GM19397 (cell line): Measurements from ENCODE around the gene ADISSP.

Source experiments
- ATAC-seq: cut with Tn5 transposase; IDR thresholded peaks from one replicate; pipeline ENCODE4 v1.9.1; 2021; ENCODE audit warnings: mild to moderate bottlenecking, moderate library complexity; ENCODE audit not compliant: unreplicated experiment

Gene ADISSP

DNA sequence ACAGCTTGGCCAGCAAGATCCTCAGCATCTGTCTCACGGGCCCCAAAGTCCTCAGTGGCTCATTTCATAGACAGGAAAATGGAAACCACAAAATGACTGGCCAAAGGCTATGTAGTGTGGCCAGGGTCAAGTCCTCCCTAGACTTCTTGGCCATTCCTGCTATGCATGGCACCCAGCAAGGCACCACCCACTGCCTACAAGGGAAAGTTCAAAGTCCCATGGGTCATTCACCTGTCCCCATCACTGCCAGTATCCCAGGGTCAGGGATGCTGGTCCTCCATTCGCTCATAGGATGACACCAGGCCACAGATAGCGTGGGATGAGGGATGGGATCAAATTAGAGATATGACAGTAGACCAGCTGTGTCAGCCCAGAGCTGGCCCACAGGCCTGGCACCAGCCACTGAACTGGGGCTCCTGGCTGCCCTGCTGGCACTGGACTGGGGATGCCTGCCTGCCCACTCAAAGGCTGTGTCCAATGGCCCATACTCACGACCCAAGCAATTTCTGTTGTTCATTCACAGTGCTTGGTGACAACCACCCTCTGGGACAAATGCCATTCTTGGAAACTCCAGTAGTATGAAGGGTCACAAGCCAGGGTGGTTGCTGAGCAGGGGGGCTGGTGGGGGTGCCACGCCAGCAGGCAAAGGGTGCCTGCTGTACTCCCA is 11.6 kb downstream of the ADISSP start:
- no peak for ATAC-seq

DNA sequence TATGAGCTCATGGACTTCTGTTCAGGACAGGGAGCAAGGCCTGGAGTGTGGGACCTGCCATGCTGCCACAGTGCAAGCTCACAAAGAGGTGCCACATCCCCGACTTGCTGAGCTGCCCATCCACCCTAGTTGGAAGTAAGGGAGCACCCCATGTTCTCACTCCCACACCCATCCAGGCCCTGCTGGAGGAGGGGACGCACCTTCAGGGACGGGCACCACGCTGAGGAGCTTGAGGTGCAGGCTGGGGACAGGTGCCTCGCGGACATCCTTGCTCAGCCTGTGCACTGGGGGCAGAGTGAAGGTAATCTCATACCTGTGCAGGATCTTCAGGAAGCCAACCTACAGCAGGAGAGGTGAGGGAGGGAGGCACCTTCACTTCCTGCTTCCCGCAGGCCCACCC is 12.3 kb downstream of the ADISSP start:
- ATAC-seq: no peak

DNA sequence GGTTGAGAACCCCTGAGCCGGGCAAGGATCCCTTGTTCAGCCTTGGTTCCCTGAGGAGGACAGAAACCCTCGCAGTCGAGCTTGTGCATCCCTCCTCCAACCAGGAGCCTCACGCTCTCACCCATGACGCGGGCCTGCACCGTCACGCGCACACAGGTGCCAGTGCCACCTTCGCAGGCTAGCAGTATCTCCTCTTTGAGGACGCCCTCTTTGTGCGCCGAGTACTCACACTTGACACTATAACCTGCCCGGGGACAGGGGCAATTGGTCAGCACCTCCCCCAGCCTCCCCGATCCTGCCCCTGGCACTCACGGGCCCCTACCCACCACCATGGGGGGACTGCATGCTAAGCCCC is 13.3 kb downstream of the ADISSP start:
- no peak for ATAC-seq

DNA sequence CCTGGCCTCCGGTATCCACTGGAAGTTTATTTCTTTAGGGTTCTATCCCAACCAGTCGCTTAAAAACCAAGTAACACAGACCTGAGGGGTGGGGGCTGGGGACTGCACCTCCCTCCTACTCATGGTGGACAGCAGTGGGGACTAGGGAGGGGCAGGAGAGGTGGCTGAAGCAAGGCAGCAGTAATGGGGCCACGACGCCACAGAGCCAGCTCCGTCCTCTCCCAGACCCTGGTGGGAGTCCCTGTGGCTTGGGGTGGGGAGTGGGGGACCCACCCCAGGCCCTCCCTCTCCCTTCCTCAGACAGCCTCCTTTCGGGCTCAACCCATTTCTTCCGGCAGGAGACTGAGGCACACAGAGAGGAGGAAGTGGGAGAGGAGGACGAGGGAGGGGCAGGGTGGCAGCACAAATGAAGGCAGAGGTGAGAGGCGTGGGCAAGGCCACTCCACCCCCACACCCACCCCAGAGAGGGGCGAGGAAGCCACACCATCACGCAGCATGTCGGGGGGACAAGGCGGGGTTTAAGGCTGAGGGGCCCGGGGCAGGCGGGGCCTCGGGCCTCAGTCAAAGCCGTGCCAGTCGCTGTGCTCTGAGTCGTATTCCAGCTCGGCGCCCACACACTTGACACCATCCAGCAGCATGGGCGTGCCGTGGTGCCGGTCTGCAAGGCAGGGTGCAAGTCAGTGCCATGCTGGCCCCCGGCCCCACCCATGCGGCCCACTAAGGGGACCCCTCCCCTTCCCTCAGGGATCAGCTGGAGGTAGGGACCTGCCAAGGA is 13.9 kb downstream of the ADISSP start:
- ATAC-seq: no peak

DNA sequence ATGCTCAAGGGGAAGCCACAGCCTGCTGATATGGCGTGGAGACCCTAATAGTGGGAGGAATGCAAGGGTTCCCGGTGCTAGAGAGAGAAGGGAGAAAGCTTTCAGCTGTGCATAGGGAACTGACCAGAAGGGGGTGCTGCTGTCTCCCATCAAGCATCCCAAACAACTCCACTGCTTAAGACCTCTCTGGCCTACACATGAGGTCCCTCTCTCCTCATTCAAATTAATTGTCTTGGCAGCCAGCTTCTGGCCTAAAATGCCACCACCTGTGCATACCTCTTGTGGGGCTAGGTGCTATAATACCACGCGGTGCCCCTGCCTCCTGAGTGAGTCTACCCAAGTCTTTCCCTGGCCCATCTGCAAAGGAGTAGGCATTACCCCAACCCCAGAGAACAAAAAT is 14.5 kb downstream of the ADISSP start:
- ATAC-seq: no peak

DNA sequence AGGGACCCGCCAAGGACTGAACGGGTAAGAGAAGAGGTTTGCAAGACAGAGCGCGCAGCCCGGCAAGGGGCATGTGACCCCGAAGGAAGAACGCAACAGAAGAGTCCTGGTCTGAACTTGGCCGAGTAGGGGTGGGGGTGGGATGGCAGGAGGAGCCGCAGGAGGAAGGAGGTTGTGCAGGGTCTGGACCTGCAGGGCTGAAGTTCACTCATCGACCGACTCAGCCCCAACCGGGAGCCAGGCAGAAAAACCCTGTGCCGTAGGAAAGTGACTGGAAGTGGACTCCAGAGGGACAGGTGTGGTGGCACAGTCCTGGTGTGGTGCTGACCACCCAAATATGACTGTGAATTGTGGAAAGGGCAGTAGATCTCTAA is 15.2 kb downstream of the ADISSP start:
- no peak for ATAC-seq

DNA sequence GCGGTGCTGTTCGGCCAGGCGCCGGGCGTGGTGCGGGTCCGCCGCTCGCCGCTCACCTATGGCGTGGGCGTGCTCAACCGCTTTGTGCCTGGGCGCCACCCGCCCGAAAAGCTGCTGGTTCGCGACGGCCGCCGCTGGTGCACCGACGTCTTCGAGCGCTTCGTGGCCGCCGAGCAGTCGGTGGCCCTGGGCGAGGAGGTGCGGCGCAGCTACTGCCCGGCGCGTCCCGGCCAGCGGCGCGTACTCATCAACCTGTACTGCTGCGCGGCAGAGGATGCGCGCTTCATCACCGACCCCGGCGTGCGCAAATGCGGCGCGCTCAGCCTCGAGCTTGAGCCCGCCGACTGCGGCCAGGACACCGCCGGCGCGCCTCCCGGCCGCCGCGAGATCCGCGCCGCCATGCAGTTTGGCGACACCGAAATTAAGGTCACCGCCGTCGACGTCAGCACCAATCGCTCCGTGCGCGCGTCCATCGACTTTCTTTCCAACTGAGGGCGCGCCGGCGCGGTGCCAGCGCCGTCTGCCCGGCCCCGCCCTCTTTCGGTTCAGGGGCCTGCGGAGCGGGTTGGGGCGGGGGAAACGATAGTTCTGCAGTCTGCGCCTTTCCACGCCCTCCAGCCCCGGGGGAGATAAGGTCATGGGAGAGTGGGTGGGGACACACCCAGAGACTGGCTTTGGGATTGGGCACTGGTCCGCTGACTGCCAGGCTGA is 15.7 kb downstream of the ADISSP start:
- no peak for ATAC-seq

DNA sequence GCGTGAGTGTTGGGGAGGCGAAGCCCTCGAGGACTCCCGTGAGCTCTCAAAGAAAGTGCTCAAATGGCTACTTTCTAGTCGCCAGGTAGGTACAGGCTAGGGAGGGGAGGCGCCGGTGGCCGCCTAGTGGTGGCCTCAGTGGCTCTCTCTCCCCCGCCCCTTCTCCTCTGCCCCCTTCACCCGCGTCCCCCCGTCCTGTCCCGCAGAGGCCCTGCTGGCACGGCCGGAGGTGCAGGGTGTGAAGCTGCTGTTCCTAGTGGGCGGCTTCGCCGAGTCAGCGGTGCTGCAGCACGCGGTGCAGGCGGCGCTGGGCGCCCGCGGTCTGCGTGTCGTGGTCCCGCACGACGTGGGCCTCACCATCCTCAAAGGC is 16.3 kb downstream of the ADISSP start:
- no peak for ATAC-seq

DNA sequence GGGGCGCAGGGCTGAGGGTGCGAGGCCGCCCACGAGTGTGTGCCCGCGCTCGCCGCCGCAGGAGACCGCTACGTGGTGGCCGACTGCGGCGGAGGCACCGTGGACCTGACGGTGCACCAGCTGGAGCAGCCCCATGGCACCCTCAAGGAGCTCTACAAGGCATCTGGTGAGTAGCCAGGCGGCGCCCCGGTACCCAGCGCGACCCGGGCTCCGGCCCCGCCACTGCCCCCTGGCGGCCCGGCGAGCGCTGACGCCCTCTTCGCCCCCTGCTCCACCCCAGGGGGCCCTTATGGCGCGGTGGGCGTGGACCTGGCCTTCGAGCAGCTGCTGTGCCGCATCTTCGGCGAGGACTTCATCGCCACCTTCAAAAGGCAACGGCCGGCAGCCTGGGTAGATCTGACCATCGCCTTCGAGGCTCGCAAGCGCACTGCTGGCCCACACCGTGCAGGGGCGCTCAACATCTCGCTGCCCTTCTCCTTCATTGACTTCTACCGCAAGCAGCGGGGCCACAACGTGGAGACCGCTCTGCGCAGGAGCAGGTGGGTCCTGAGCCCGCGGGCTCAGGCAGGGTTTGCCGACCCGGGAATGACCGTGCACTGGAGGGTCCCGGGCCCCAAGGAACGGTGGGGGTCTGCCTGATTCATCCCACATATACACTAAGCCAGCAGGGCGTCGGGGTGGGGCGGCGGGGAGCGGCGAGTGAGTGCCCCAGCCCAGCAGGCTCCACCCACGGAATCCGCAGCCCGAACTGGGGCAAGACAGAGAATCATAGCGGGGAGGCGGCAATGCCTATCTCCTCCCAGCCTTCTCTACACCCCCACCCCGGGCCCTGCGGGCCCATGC is 17.6 kb downstream of the ADISSP start:
- no peak for ATAC-seq

DNA sequence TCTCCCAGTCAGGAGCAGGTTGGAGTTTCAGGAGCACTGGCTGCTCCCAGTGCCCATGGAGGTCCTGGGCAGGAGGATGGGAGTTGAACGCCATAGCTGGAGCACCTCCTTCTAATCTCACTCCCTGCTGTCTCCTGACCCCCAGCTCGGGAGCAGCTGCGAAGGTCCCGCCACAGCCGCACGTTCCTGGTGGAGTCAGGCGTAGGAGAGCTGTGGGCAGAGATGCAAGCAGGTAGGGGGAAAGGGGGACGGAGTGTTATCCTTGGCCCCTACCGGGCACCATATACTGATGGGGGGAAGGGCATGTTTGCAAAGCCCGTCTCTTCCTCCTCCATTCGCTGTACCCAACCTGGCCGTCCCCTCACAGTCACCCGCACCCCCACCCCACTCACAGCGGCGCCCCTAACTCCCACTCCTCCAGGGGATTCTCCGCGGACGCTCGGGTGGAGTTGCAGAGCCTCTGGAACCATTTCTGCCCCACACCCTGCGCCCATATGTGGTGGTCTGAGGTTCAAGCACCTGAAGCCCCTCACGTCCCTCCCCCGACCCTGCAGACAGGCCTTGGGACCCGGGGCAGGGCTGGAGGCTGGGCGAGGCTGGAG is 18.4 kb downstream of the ADISSP start:
- no peak for ATAC-seq

DNA sequence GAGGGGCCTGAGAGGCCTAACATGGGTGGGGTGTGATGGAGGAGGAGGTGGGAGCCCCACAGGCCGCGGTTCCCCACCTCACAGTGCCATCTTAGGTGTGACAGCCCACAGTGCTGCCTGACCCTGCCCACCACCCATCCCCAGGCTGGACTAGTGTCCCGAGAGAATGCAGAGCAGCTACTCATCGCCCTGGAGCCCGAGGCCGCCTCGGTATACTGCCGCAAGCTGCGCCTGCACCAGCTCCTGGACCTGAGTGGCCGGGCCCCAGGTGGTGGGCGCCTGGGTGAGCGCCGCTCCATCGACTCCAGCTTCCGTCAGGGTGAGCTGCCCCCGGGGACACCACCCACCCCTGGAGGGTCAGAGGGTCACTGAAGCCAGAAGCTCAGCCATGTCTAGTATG is 19.5 kb downstream of the ADISSP start:
- no peak for ATAC-seq

DNA sequence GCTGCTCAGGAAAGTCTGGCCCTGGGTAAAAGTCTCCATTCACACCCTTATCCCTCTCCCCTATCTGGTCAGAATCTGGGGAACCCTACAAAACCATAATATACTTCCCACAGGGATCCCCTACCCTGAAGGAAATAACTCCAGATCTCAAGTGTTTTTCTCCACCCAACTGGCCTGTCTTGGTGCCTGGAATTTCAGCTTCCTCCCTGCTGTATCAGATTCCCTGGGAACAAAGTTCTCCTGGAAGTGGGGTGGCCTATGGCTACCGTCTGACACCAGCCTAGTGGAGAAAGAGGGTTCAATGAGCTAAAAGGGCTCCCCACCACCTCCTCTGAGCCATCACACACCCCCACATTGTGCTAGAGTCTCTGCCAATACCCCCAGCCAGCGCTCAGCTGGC is 20.1 kb downstream of the ADISSP start:
- ATAC-seq: no peak

DNA sequence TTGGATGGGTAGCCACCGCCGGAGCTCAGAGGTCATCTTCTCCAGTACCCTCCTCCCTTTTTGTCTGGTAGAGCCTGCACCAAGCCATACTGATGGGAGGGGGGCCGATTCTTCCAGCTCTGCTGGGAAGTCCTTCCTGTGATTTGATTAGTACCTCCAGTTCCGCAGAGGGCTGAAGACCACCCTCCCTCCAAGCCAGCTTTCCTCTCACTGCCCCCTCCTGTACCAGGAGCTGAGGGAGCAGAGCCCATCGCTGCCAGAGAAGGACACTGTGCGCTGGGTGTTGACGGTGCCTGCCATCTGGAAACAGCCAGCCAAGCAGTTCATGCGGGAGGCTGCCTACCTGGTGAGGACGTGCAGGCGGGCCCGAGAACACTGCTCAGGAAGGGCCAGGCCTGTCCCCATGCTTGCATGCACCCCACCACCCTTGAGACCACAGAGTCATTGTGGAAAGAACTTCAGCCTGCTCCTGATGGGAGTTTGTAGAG is 21.8 kb downstream of the ADISSP start:
- ATAC-seq: no peak

DNA sequence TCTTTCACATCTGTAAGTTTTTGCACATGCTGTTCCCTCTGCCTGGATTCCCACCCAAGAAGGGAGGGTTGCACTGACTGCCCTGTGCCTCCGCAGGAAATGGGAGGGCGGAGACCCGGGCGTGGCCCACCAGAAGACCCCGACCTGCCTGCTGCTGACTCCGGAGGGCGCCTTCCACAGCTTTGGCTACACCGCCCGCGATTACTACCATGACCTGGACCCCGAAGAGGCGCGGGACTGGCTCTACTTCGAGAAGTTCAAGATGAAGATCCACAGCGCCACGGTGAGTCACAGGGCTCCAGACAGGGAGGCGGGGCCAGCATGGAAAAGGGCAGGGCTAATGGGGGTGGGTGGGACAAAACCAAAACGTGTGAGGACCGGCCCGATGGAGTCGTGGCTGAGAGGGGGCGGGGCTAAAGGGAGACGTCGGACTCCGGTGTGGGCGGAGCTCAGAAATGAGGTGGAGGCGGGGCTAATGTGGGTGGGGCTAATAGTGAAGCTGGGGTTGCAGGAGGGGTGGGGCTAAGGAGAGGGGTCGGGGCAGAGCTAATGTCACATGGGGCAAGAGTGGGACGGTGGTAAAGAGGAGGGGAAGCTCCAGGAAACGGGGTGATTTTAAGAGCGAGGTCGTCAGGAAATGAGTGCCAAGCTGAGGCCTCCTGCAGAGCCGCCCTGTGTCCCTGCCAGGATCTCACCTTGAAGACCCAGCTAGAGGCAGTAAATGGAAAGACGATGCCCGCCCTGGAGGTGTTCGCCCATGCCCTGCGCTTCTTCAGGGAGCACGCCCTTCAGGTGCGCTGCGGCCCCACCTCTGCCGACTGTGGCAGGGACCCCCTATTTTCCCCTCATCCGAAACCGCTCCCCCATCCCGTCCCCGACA is 22.5 kb downstream of the ADISSP start:
- no peak for ATAC-seq

DNA sequence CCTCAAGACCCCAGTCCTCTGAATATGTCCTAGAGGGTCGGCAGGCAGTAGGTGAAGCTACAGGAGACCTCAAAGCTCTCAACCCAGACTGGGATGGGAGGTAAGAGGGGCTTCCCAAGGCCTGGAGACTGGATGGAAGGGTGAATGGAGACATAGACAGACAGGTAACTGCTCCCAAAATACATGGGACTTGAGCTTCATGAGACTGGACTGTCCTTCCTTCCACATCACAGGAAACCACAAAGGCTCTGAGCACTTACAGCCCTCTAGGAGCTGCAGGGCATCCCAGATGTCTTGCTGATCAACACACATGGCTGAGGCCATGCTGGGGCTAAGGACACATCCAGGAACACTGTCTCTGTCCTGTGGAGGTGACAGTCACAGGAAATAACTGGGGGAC is 23.5 kb downstream of the ADISSP start:
- no peak for ATAC-seq

DNA sequence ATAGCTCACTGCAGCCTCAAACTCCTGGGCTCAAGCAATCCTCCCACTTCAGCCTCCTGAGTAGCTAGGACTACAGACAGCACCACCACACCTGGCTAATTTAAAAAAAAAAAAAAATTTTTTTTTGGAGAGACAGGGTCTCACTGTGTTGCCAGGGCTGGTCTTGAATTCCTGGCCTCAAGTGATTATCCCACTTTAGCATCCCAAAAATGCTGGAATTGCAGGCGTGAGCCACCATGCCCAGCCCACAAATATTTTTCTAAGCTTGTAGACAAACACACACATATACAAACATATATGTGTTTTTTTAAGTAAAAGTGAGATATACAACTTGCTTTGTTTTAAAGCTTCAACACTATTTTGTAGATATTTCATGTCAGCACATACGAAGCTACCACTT is 24.3 kb downstream of the ADISSP start:
- ATAC-seq: no peak

DNA sequence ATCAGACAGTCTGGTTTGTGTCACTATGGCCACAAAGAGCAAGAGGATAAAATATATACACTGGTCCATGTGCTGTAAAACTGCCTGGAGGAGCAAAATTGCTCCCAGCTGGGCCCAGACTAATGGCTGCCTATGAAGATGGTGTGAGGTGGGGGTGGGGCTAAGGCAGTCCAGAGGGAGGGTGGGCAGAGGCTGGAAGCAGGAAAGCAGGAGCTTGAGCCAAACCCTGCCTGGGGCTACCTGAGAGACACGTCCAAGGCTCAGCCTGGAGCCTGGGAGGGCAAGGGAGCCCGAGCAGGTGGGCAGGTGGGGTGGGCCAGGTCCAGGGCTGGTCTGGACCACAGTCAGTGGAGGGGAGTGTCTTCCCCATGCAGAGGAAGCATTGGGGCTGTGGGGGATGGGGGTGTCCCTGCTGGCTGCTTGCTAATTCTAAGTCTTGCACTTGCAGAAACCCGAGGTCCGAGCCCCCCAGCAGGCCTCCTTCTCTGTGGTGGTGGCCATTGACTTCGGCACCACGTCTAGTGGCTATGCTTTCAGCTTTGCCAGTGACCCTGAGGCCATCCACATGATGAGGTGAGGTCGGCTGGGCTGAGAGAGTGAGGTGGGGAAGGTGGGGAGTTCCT is 25.6 kb downstream of the ADISSP start:
- no peak for ATAC-seq

DNA sequence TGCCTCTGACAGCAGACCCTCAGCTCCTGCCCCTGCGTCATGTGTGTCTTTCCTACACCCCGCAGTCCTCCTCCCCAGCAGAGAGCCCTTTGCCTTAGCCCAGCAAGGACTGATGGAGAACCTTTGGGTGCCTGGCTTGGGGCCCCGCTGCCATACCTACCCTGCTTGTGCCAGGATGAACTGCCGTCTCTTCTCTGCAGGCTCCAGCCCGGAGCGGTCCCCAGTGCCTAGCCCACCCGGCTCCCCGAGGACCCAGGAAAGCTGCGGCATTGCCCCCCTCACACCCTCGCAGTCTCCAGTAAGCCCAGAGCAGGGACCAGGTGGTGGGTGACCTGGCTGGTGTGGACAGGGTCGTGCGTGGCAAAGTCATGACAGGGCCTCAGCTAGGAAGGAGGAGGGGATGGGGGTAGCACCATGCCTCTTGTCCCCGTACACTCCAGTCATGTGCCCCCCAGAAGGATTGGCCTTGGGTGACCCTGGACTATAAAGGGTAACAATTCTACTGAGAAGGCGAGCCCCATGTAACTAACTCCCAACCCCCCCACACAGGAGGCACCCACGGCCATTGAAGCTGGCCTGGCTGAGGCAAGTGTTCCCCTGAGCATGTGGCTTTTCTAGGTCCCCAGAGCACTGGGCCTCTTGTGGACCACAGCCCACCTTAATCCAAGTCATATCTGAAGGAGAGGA is 26.8 kb downstream of the ADISSP start:
- no peak for ATAC-seq

DNA sequence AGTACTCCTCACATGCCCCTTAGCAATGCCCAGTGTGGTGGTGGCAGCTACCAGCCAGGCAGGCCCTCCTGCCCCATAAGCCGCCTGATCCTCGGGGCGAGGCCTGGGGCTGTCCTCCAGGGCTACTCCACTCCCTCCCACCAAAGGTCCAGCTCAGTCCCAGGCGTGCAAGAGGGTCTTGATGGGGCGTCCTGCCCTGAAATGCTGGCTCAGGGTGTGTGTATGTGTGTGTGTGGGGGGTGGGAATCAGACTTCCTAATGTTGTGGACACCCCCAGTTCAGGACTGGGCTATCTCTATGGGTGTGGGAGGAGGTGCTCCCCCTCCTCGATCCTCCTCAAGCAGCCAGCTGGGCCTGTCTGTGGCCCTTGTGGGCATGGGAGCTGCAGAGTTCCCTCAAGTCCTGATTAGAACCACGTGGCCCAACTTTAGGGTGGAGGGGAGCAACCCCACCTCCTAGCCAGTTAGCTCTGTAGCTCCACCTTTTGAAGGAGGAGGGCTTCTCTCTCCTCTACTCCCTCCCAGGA is 27.6 kb downstream of the ADISSP start:
- ATAC-seq: no peak
